Ishikawa (cell line): ENCODE data around the gene ANKMY1.
A peak's percentile ranks its signal among the peaks of the same experiment; 100 is the strongest.

Experiments used
- CEBPB ChIP-seq: IDR thresholded peaks from 2 replicates; pipeline ENCODE4 v1.6.1; 2012
- CREB1 ChIP-seq: IDR thresholded peaks from 2 replicates; pipeline ENCODE4 v1.6.1; 2012; ENCODE audit warnings: low read depth
- EP300 ChIP-seq: IDR thresholded peaks from 2 replicates; pipeline ENCODE4 v1.6.1; 2012; ENCODE audit warnings: borderline replicate concordance
- FOXM1 ChIP-seq: IDR thresholded peaks from 2 replicates; pipeline ENCODE4 v1.6.1; 2012; ENCODE audit warnings: low read depth, borderline replicate concordance
- MAX ChIP-seq: IDR thresholded peaks from 2 replicates; pipeline ENCODE4 v1.6.1; 2012
- NFIC ChIP-seq: IDR thresholded peaks from 2 replicates; pipeline ENCODE4 v1.6.1; 2012
- RAD21 ChIP-seq: IDR thresholded peaks from 2 replicates; pipeline ENCODE4 v1.6.1; 2012; ENCODE audit warnings: low read depth
- REST ChIP-seq: IDR thresholded peaks from 2 replicates; pipeline ENCODE4 v1.6.1; 2012; ENCODE audit warnings: low read depth, mild to moderate bottlenecking
- TAF1 ChIP-seq: IDR thresholded peaks from 2 replicates; pipeline ENCODE4 v1.6.1; 2012; ENCODE audit warnings: low read depth, mild to moderate bottlenecking
- TCF12 ChIP-seq: IDR thresholded peaks from 2 replicates; pipeline ENCODE4 v1.6.1; 2012; ENCODE audit warnings: low read depth
- TEAD4 ChIP-seq: IDR thresholded peaks from 2 replicates; pipeline ENCODE4 v1.6.1; 2012
- YY1 ChIP-seq: IDR thresholded peaks from 2 replicates; pipeline ENCODE4 v1.6.1; 2012; ENCODE audit warnings: low read depth
- ZBTB7A ChIP-seq: IDR thresholded peaks from 2 replicates; pipeline ENCODE4 v1.6.1; 2012; ENCODE audit warnings: low read depth
- TF ChIP-seq, protein P1 (sequence below): IDR thresholded peaks from 2 replicates; pipeline ENCODE4 v1.6.1; 2012

- TF ChIP-seq MAX (no peak; the same call in 1 of the 2 replicates), CEBPB (no peak), YY1 (no peak), RAD21 (no peak), TAF1 (no peak; the same call in 1 of the 2 replicates), FOXM1 (no peak), REST (no peak), NFIC (0 out of 2 replicates have a peak, but pooled peaks have one; percentile 9), EP300 (no peak), TCF12 (no peak), CREB1 (no peak), TEAD4 (no peak), ZBTB7A (peak; percentile 59)
- TF ChIP-seq, protein P1, sequence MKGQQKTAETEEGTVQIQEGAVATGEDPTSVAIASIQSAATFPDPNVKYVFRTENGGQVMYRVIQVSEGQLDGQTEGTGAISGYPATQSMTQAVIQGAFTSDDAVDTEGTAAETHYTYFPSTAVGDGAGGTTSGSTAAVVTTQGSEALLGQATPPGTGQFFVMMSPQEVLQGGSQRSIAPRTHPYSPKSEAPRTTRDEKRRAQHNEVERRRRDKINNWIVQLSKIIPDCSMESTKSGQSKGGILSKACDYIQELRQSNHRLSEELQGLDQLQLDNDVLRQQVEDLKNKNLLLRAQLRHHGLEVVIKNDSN, result no peak
Measured at GRCh38 chr2:240566203-240567136, 8.7 kb upstream of the ANKMY1 start.
